ENCODE results near the gene TMEM202.

DNA sequence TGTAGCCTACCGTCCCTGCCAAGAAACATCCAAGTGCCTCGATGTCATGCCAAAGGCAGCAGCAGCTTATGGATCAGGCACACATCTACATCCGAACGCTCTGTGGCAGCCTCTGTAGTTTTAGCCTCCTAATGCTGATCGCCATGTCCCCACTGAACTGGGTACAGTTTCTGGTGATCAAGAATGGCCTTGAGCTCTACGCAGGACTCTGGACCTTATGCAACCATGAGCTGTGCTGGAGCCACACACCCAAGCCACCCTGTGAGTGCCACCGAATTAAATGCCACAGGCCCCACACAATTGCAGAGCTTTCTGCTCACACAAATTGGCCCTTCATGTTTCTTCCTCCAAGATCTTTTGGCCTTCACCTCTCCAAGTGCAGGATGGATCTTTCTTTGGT is 543 bp downstream of the TMEM202 start:
- no peak for TF ChIP-seq POLR2A (IDR thresholded peaks at IDR 0.05)
- TF ChIP-seq, protein P1, sequence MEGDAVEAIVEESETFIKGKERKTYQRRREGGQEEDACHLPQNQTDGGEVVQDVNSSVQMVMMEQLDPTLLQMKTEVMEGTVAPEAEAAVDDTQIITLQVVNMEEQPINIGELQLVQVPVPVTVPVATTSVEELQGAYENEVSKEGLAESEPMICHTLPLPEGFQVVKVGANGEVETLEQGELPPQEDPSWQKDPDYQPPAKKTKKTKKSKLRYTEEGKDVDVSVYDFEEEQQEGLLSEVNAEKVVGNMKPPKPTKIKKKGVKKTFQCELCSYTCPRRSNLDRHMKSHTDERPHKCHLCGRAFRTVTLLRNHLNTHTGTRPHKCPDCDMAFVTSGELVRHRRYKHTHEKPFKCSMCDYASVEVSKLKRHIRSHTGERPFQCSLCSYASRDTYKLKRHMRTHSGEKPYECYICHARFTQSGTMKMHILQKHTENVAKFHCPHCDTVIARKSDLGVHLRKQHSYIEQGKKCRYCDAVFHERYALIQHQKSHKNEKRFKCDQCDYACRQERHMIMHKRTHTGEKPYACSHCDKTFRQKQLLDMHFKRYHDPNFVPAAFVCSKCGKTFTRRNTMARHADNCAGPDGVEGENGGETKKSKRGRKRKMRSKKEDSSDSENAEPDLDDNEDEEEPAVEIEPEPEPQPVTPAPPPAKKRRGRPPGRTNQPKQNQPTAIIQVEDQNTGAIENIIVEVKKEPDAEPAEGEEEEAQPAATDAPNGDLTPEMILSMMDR (IDR thresholded peaks at IDR 0.05) = no peak

All from sigmoid colon (tissue), 3 donors.